GM18505 (cell line): Measurements from ENCODE around the gene PDE4B.

Experiments
- ATAC-seq: cut with Tn5 transposase; IDR thresholded peaks from one replicate; pipeline ENCODE4 v1.9.1; 2021; ENCODE audit not compliant: unreplicated experiment
- POLR2A ChIP-seq: IDR thresholded peaks from 4 replicates; pipeline ENCODE4 v1.6.1; 2011; ENCODE audit warnings: borderline replicate concordance; ENCODE audit not compliant: insufficient read depth, insufficient read length; ENCODE audit errors: extremely low read depth

Gene PDE4B

GRCh38 chr1:65792669-65793358 is at the start of gene PDE4B:
PDE4B (plus strand) TSS chr1:65792895.
- no peak for TF ChIP-seq POLR2A
- no peak for ATAC-seq

- no peak for ATAC-seq
- TF ChIP-seq POLR2A, result no peak
Observed at GRCh38 chr1:65744731-65745130, 48.0 kb upstream of the PDE4B start.

GRCh38 chr1:65751961-65752360 is 40.7 kb upstream of the PDE4B start:
- ATAC-seq, result no peak
- TF ChIP-seq POLR2A, result no peak

GRCh38 chr1:65756616-65757015 is 36.1 kb upstream of the PDE4B start:
- no peak for ATAC-seq

GRCh38 chr1:65757531-65757930 is 35.2 kb upstream of the PDE4B start:
- no peak for TF ChIP-seq POLR2A
- ATAC-seq, result no peak

More at GRCh38 chr1:65756616-65757015, 36.1 kb upstream of the PDE4B start:
- no peak for TF ChIP-seq POLR2A

- no peak for TF ChIP-seq POLR2A
- no peak for ATAC-seq
Observed at GRCh38 chr1:65758128-65758527, 34.6 kb upstream of the PDE4B start.

- no peak for TF ChIP-seq POLR2A
- ATAC-seq, result no peak
Observed at GRCh38 chr1:65759516-65759915, 33.2 kb upstream of the PDE4B start.

- TF ChIP-seq POLR2A, result no peak
- no peak for ATAC-seq
Observed at GRCh38 chr1:65762081-65762862, 30.4 kb upstream of the PDE4B start.

GRCh38 chr1:65764052-65764451 is 28.6 kb upstream of the PDE4B start:
- no peak for TF ChIP-seq POLR2A

GRCh38 chr1:65765631-65766030 is 27.1 kb upstream of the PDE4B start:
- no peak for ATAC-seq
- TF ChIP-seq POLR2A, result no peak

More at GRCh38 chr1:65764052-65764451, 28.6 kb upstream of the PDE4B start:
- ATAC-seq, result no peak

GRCh38 chr1:65769636-65770035 is 23.1 kb upstream of the PDE4B start:
- no peak for ATAC-seq
- no peak for TF ChIP-seq POLR2A

GRCh38 chr1:65772607-65773006 is 20.1 kb upstream of the PDE4B start:
- no peak for TF ChIP-seq POLR2A
- ATAC-seq, result no peak

- no peak for TF ChIP-seq POLR2A
- ATAC-seq, result no peak
Observed at GRCh38 chr1:65773391-65774123, 19.1 kb upstream of the PDE4B start.
